ENCODE data around the gene DENR. TPM values are rescaled to one million over a fixed set of nuclear protein-coding genes. Genes with fewer than 3 reads are reported as not detected.
"Not testable (repeated sequence)": the region's sequence is repeated elsewhere in the genome, so short reads cannot be mapped to it uniquely, and the experiment has no call there.

The DENR gene
- polyA plus RNA-seq, 1 donor from 2014 or later, result 85.1 TPM

DNA sequence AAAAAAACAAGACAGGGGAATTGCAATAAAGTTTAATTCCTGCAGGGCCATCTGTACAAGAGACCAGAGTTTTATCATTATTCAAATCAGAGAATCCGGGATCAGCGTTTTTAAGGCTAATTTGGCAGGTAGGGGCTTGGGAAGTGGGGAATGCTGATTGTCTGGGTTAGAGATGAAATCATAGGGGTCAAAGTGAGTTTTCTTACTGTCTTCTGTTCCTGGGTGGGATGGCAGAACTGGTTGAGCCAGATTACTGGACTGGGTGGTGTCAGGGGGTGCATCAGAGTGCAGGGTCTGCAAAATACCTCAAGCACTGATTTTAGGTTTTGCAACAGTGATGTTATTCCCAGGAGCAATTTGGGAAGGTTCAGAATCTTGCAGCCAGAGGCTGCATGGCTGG lies 42.3 kb upstream of the DENR start:
- H3K36me3 ChIP-seq (ENCODE audit: insufficient read depth, low read length); H3F3A ChIP-seq (ENCODE audit: insufficient read depth, low read length, poor library complexity, severe bottlenecking); H3K9me2 ChIP-seq (ENCODE audit: insufficient read depth, low read length); H4K20me1 ChIP-seq (ENCODE audit: insufficient read depth); H2AFZ ChIP-seq (ENCODE audit: low read depth, low read length); H3K9me3 ChIP-seq (ENCODE audit: low read length); H3K9ac ChIP-seq (ENCODE audit: low read length); H3K27ac ChIP-seq (ENCODE audit: low read length); H3K4me3 ChIP-seq (ENCODE audit: low read length); H3K79me2 ChIP-seq (replicated peaks; ENCODE audit: insufficient read depth, low read length); H3K4me2 ChIP-seq (ENCODE audit: low read length); H3K27me3 ChIP-seq (ENCODE audit: insufficient read depth, low read depth, low read length): not testable (repeated sequence)

DNA sequence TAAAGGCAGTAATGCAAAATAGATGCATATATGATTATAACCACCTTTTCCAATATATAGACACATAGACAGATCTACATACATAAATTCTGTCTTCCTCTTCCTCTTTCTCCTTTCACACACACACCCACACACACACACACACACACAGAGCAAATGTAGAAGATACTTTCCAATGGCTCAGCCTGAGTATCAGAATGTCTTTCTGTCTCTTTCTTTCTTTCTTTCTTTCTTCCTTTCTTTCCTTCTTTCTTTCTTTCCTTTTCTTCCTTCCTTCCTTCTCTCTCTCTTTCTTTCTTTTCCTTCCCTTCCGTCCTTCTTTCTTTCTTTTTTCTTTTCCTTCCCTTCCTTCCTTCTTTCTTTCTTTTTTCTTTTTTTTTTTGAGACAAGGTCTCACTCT lies 41.4 kb upstream of the DENR start:
- not testable (repeated sequence) for H3K9me2 ChIP-seq (ENCODE audit: insufficient read depth, low read length); H3F3A ChIP-seq (ENCODE audit: insufficient read depth, low read length, poor library complexity, severe bottlenecking); H3K9me3 ChIP-seq (ENCODE audit: low read length); H3K4me2 ChIP-seq (ENCODE audit: low read length); H3K36me3 ChIP-seq (ENCODE audit: insufficient read depth, low read length); H3K9ac ChIP-seq (ENCODE audit: low read length); H4K20me1 ChIP-seq (ENCODE audit: insufficient read depth); H3K4me3 ChIP-seq (ENCODE audit: low read length); H3K79me2 ChIP-seq (replicated peaks; ENCODE audit: insufficient read depth, low read length); H2AFZ ChIP-seq (ENCODE audit: low read depth, low read length); H3K27me3 ChIP-seq (ENCODE audit: insufficient read depth, low read depth, low read length); H3K27ac ChIP-seq (ENCODE audit: low read length)

DNA sequence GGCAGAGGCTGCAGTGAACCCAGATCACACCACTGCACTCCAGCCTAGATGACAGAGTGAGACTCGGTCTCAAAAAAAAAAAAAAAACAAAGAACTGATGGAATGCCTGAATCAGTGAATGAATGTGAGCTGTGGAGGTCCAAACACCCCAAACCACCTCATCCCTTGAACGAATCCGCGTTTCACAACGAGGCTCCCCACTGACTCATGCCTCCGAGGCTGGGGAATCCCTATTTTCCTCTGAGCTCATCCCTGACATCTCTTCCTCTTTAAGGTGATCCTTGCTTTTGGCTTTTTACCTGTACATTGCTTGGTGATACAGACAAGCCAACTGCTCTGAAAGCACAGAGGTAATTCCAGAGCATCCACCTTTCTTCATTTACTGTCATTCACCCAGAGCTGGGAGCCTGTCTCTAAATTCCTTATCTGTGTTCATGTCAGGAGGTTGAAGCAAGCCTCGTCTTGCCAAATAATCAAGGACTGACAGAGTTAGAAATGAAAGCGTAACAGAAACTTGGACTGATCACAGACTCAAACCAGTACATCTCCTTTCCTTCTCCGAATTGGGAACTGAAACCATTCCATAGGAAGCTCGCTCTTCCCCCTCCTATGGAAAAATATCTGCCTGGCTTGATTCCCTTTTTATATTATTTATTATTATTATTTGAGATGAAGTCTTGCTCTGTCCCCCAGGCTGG lies 39.0 kb upstream of the DENR start:
- not testable (repeated sequence) for H3K9ac ChIP-seq (ENCODE audit: low read length); H2AFZ ChIP-seq (ENCODE audit: low read depth, low read length); H3K4me3 ChIP-seq (ENCODE audit: low read length); H3K27ac ChIP-seq (ENCODE audit: low read length); H3K36me3 ChIP-seq (ENCODE audit: insufficient read depth, low read length); H3K79me2 ChIP-seq (replicated peaks; ENCODE audit: insufficient read depth, low read length); H4K20me1 ChIP-seq (ENCODE audit: insufficient read depth); H3K4me2 ChIP-seq (ENCODE audit: low read length); H3K27me3 ChIP-seq (ENCODE audit: insufficient read depth, low read depth, low read length); H3K9me2 ChIP-seq (ENCODE audit: insufficient read depth, low read length); H3F3A ChIP-seq (ENCODE audit: insufficient read depth, low read length, poor library complexity, severe bottlenecking); H3K9me3 ChIP-seq (ENCODE audit: low read length)

DNA sequence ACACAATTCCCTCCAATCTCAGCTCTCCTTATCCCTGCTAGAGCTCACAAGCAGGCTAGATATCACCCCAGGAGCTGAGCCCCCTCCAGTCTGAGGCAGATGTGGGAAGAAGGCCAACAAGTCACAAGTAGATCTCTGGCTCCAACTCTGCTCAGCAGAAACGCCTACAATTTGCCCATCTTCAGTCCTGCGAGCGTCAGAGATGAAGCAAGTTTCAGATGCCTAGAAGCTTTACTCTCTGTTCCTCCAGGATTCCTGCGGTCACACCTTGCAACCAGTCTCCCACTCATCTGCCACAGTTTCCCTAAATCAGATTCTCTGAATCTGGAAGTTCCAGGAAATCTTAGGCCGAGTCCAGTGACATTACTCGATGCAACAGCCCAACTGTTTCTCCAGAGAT lies 37.4 kb upstream of the DENR start:
- H3K27ac ChIP-seq (ENCODE audit: low read length); H3K9me2 ChIP-seq (ENCODE audit: insufficient read depth, low read length); H3K27me3 ChIP-seq (ENCODE audit: insufficient read depth, low read depth, low read length); H3K79me2 ChIP-seq (replicated peaks; ENCODE audit: insufficient read depth, low read length); H3F3A ChIP-seq (ENCODE audit: insufficient read depth, low read length, poor library complexity, severe bottlenecking); H3K4me2 ChIP-seq (ENCODE audit: low read length); H2AFZ ChIP-seq (ENCODE audit: low read depth, low read length); H3K36me3 ChIP-seq (ENCODE audit: insufficient read depth, low read length); H4K20me1 ChIP-seq (ENCODE audit: insufficient read depth); H3K9me3 ChIP-seq (ENCODE audit: low read length); H3K4me3 ChIP-seq (ENCODE audit: low read length); H3K9ac ChIP-seq (ENCODE audit: low read length): not testable (repeated sequence)

DNA sequence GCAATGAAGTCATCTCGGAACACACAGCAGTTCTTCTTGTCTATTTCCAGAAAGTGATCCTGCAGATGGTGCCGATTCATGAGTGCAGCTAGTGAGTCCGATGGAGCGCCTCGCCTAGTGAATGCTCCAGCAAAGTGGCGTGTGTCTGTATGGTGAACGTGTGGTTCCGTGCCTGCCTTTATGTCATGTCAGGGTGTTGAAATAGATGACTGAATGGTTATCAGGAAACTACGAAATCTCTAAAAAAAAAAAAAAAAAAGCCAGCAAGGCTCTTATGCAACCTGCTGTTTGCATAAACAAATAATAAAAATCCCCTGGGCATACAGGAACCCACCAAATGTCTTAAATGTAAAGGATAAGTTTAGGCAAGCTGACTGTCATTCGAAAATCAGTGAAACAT lies 36.0 kb upstream of the DENR start, which contains the start of gene HCAR3:
Gene HCAR3, minus strand, starts transcription at position 154 of the 400 bp plus-strand sequence. Its CDS starts 74 bp downstream, at position 80.
- not testable (repeated sequence) for H3K4me2 ChIP-seq (ENCODE audit: low read length); H3K36me3 ChIP-seq (ENCODE audit: insufficient read depth, low read length); H3K4me3 ChIP-seq (ENCODE audit: low read length); H4K20me1 ChIP-seq (ENCODE audit: insufficient read depth); H3F3A ChIP-seq (ENCODE audit: insufficient read depth, low read length, poor library complexity, severe bottlenecking); H3K9ac ChIP-seq (ENCODE audit: low read length); H3K9me3 ChIP-seq (ENCODE audit: low read length); H3K79me2 ChIP-seq (replicated peaks; ENCODE audit: insufficient read depth, low read length); H3K9me2 ChIP-seq (ENCODE audit: insufficient read depth, low read length); H3K27me3 ChIP-seq (ENCODE audit: insufficient read depth, low read depth, low read length); H3K27ac ChIP-seq (ENCODE audit: low read length); H2AFZ ChIP-seq (ENCODE audit: low read depth, low read length)

DNA sequence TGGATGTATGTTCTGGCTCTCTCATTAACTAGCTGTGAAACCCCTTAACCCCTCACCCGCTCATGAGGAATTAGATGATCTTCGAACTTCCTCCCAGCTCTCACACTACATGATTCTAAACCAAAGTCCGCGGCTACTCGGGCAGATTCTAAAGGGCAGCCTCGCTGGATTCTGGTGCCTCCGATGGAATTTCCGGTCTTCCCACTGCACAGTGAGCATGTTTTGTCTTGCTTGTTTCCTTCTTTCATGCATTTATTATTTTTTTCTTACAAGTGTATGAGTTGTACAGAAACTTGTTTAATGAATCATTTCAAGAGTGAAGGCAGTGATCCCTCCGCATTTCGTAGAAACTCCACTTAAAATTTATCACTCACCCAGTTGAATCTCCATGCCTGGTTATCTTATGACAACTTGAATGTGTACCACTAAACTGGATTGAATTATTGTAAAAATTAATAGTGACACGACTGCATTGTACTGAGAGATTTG lies 31.5 kb upstream of the DENR start:
- Histone ChIP-seq H4K20me1 (ENCODE audit: insufficient read depth) (no peaks in the 10 kb centered on the region), H3F3A (ENCODE audit: insufficient read depth, low read length, poor library complexity, severe bottlenecking) (no peaks in the 10 kb centered on the region), H3K9me3 (ENCODE audit: low read length) (no peaks in the 10 kb centered on the region), H2AFZ (ENCODE audit: low read depth, low read length) (no peak overlapping the region), H3K4me3 (ENCODE audit: low read length) (no peak overlapping the region), H3K36me3 (ENCODE audit: insufficient read depth, low read length) (no peaks in the 10 kb centered on the region), H3K27me3 (ENCODE audit: insufficient read depth, low read depth, low read length) (no peaks in the 10 kb centered on the region), H3K79me2 (replicated peaks; ENCODE audit: insufficient read depth, low read length) (no peaks in the 10 kb centered on the region), H3K9me2 (ENCODE audit: insufficient read depth, low read length) (no peaks in the 10 kb centered on the region), H3K27ac (ENCODE audit: low read length) (no peak overlapping the region), H3K4me2 (ENCODE audit: low read length) (no peak overlapping the region), H3K9ac (ENCODE audit: low read length) (no peak overlapping the region)
- no peak for TF ChIP-seq SMC3 (conservative IDR thresholded peaks at IDR 0.05; ENCODE audit: poor library complexity)
- TF ChIP-seq TAF1 (IDR thresholded peaks at IDR 0.05; ENCODE audit: low read depth), result no peak
- TF ChIP-seq EP300 (conservative IDR thresholded peaks at IDR 0.05; ENCODE audit: poor library complexity, severe bottlenecking), result no peak
- TF ChIP-seq MXI1 (conservative IDR thresholded peaks at IDR 0.05; ENCODE audit: poor library complexity, severe bottlenecking), result no peak
- no peak for TF ChIP-seq EZH2 (IDR thresholded peaks at IDR 0.05; ENCODE audit: borderline replicate concordance, insufficient read depth, low read length, poor library complexity, severe bottlenecking)
- TF ChIP-seq POLR2AphosphoS5 (IDR thresholded peaks at IDR 0.05), result no peak
- no peak for TF ChIP-seq CTCF (IDR thresholded peaks at IDR 0.05; ENCODE audit: poor library complexity, severe bottlenecking)

Data from neural cell (in vitro differentiated cells).